Measurements from ENCODE around the gene CYP26C1. TPM values are rescaled to one million over a fixed set of nuclear protein-coding genes. Genes with fewer than 3 reads are reported as not detected.

Gene CYP26C1
- total RNA-seq, 1 donor from 2014 or later = 0.60 TPM

- Mint-ChIP-seq H3K4me3 (no peak overlapping the region), H3K9me3 (no peaks in the 10 kb centered on the region), H3K27ac (no peak overlapping the region), H3K4me1 (peaks cover 11% of the 10 kb centered on the region), H3K27me3 (ENCODE audit: low read depth) (no peaks in the 10 kb centered on the region), H3K36me3 (no peaks in the 10 kb centered on the region)
- TF ChIP-seq CTCF (IDR thresholded peaks at IDR 0.05; ENCODE audit: unreplicated experiment) = no peak
- DNase-seq (ENCODE audit: low spot score in 2 of 2, unreplicated experiment in 2 of 2) = no peak
Measured at GRCh38 chr10:93039721-93040120, 20.9 kb upstream of the CYP26C1 start.

- H3K36me3 Mint-ChIP-seq = peaks cover 10% of the 10 kb centered on the region
- H3K4me1 Mint-ChIP-seq = peaks cover 3% of the 10 kb centered on the region
- no peak for DNase-seq (ENCODE audit: low spot score in 2 of 2, unreplicated experiment in 2 of 2)
- H3K27ac Mint-ChIP-seq = no peak overlapping the region
- no peak overlapping the region for H3K4me3 Mint-ChIP-seq
- no peak for TF ChIP-seq CTCF (IDR thresholded peaks at IDR 0.05; ENCODE audit: unreplicated experiment)
- peaks cover 12% of the 10 kb centered on the region for H3K27me3 Mint-ChIP-seq (ENCODE audit: low read depth)
- no peaks in the 10 kb centered on the region for H3K9me3 Mint-ChIP-seq
Measured at GRCh38 chr10:93054486-93054885, 6.1 kb upstream of the CYP26C1 start.

- Mint-ChIP-seq H3K4me3 (no peak overlapping the region), H3K27ac (no peak overlapping the region), H3K4me1 (peaks cover 10% of the 10 kb centered on the region), H3K36me3 (peaks cover 18% of the 10 kb centered on the region), H3K27me3 (ENCODE audit: low read depth) (peaks cover 39% of the 10 kb centered on the region), H3K9me3 (no peaks in the 10 kb centered on the region)
- no peak for DNase-seq (ENCODE audit: low spot score in 2 of 2, unreplicated experiment in 2 of 2)
- TF ChIP-seq CTCF (IDR thresholded peaks at IDR 0.05; ENCODE audit: unreplicated experiment) = no peak
Measured at GRCh38 chr10:93058139-93058538, 2.5 kb upstream of the CYP26C1 start.

- Mint-ChIP-seq H3K27ac (no peak overlapping the region), H3K27me3 (ENCODE audit: low read depth) (peaks cover 65% of the 10 kb centered on the region), H3K9me3 (no peaks in the 10 kb centered on the region), H3K4me3 (no peak overlapping the region), H3K4me1 (peaks cover 12% of the 10 kb centered on the region), H3K36me3 (peaks cover 18% of the 10 kb centered on the region)
- TF ChIP-seq CTCF (IDR thresholded peaks at IDR 0.05; ENCODE audit: unreplicated experiment) = no peak
- DNase-seq (ENCODE audit: low spot score in 2 of 2, unreplicated experiment in 2 of 2) = no peak
Measured at GRCh38 chr10:93060887-93061593, 442 bp downstream of the CYP26C1 start.

GRCh38 chr10:93061594-93062513, 1.3 kb downstream of the CYP26C1 start:
- Mint-ChIP-seq H3K27me3 (ENCODE audit: low read depth) (peaks cover 72% of the 10 kb centered on the region), H3K9me3 (no peaks in the 10 kb centered on the region), H3K27ac (no peak overlapping the region), H3K36me3 (peaks cover 18% of the 10 kb centered on the region), H3K4me1 (peaks cover 14% of the 10 kb centered on the region), H3K4me3 (peak overlapping the region; percentile 55)
- no peak for TF ChIP-seq CTCF (IDR thresholded peaks at IDR 0.05; ENCODE audit: unreplicated experiment)
- no peak for DNase-seq (ENCODE audit: low spot score in 2 of 2, unreplicated experiment in 2 of 2)
